IMR-90 (cell line): ENCODE data around the gene SDC1.

ENCODE experiments used
- BHLHE40 ChIP-seq: fragments of 150-350 bp; IDR thresholded peaks from 2 replicates; pipeline ENCODE4 v1.6.1; 2016; ENCODE audit warnings: mild to moderate bottlenecking, low read depth, low read length
- FOS ChIP-seq: fragments of 150-350 bp; IDR thresholded peaks from 2 replicates; pipeline ENCODE4 v1.6.1; 2016; ENCODE audit warnings: low read depth, low read length
- MAFK ChIP-seq: IDR thresholded peaks from 2 replicates; pipeline ENCODE4 v1.6.1; 2012; ENCODE audit warnings: low read depth, low read length, improper control_type of control experiment
- MAZ ChIP-seq: IDR thresholded peaks from 2 replicates; pipeline ENCODE4 v1.6.1; 2012; ENCODE audit warnings: low read depth, mild to moderate bottlenecking, low read length, improper control_type of control experiment, moderate library complexity, borderline replicate concordance
- MXI1 ChIP-seq: IDR thresholded peaks from 2 replicates; pipeline ENCODE4 v1.6.1; 2012; ENCODE audit warnings: low read depth, mild to moderate bottlenecking, low read length, moderate library complexity, borderline replicate concordance
- NFE2L2 ChIP-seq: fragments of 150-350 bp; IDR thresholded peaks from 2 replicates; pipeline ENCODE4 v1.6.1; 2016; ENCODE audit warnings: low read depth, mild to moderate bottlenecking, low read length
- POLR2A ChIP-seq: IDR thresholded peaks from 2 replicates; pipeline ENCODE4 v1.6.1; 2012; ENCODE audit warnings: mild to moderate bottlenecking, low read depth, low read length
- RAD21 ChIP-seq: IDR thresholded peaks from 2 replicates; pipeline ENCODE4 v1.6.1; 2012; ENCODE audit warnings: low read length, improper control_type of control experiment
- RFX5 ChIP-seq: IDR thresholded peaks from 2 replicates; pipeline ENCODE4 v1.8.0; 2012; ENCODE audit warnings: low read depth, mild to moderate bottlenecking, low read length, moderate library complexity
- SMC3 ChIP-seq: fragments of 150-350 bp; IDR thresholded peaks from 2 replicates; pipeline ENCODE4 v1.6.1; 2016; ENCODE audit warnings: low read depth, mild to moderate bottlenecking, antibody characterized with exemption, low read length, moderate library complexity
- TF ChIP-seq, protein P1 (sequence below): conservative IDR thresholded peaks from 2 replicates; pipeline ENCODE4 v1.5.1; 2012; ENCODE audit warnings: mild to moderate bottlenecking, low read depth, low read length, improper control_type of control experiment
- TF ChIP-seq, protein P2 (sequence below): fragments of 150-350 bp; IDR thresholded peaks from 2 replicates; pipeline ENCODE4 v1.6.1; 2017; ENCODE audit warnings: mild to moderate bottlenecking, antibody characterized with exemption, low read length, low read depth

DNA sequence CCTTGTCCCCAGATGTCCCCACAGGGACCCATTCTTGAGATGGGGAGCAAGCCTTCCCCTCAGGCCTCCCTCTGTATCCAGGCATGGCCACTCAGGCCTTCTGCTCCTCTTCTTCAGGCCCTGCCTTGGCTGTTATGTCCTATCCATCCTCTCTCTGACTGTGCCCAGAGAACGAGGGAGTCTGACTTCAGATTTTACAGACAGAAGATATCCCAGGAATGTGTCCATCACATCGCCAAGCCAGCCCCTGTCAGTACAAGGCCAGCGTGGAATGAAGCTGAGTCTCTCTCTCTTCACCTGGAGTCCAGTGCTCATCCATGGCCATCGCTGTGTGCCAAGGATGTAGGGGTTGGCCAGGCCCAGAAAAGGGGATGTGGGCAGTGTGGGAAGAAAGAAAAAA, 57.6 kb downstream of the SDC1 start:
- TF ChIP-seq, protein P1, sequence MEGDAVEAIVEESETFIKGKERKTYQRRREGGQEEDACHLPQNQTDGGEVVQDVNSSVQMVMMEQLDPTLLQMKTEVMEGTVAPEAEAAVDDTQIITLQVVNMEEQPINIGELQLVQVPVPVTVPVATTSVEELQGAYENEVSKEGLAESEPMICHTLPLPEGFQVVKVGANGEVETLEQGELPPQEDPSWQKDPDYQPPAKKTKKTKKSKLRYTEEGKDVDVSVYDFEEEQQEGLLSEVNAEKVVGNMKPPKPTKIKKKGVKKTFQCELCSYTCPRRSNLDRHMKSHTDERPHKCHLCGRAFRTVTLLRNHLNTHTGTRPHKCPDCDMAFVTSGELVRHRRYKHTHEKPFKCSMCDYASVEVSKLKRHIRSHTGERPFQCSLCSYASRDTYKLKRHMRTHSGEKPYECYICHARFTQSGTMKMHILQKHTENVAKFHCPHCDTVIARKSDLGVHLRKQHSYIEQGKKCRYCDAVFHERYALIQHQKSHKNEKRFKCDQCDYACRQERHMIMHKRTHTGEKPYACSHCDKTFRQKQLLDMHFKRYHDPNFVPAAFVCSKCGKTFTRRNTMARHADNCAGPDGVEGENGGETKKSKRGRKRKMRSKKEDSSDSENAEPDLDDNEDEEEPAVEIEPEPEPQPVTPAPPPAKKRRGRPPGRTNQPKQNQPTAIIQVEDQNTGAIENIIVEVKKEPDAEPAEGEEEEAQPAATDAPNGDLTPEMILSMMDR = no peak
- TF ChIP-seq RFX5 (no peak), MAFK (no peak), FOS (no peak), POLR2A (no peak), RAD21 (no peak), NFE2L2 (no peak), BHLHE40 (no peak), MAZ (no peak), SMC3 (no peak), MXI1 (no peak)
- TF ChIP-seq, protein P2, sequence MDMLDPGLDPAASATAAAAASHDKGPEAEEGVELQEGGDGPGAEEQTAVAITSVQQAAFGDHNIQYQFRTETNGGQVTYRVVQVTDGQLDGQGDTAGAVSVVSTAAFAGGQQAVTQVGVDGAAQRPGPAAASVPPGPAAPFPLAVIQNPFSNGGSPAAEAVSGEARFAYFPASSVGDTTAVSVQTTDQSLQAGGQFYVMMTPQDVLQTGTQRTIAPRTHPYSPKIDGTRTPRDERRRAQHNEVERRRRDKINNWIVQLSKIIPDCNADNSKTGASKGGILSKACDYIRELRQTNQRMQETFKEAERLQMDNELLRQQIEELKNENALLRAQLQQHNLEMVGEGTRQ = no peak
